Stimulated activated naive CD8-positive, alpha-beta T cell treated with anti-CD3 and anti-CD28 coated beads, Interleukin-15, amount 100 ng/mL, for 72 hours (primary cell): Measurements from ENCODE around the gene HPSE2.

Source experiments
- ATAC-seq: fragments of 150-1000 bp; cut with Tn5 transposase; 2 replicates; pipeline ENCODE4 v1.10.0; 2021; ENCODE audit warnings: mild to moderate bottlenecking, moderate library complexity
- DNase-seq, 2 donors: peaks; one replicate each; pipeline ENCODE4 v3.0.0; 2021 to 2022
- H3K27ac Mint-ChIP-seq, 2 donors: one replicate each; pipeline ENCODE4 v1.8.0; 2022; ENCODE audit warnings: mild to moderate bottlenecking in 2 of 2, mixed read lengths in 2 of 2, moderate library complexity in 2 of 2
- H3K27me3 Mint-ChIP-seq: one replicate; pipeline ENCODE4 v1.8.0; 2022; ENCODE audit warnings: mixed read lengths
- H3K4me1 Mint-ChIP-seq: one replicate; pipeline ENCODE4 v1.8.0; 2022; ENCODE audit warnings: mild to moderate bottlenecking, mixed read lengths
- H3K4me3 Mint-ChIP-seq, 2 donors: one replicate each; pipeline ENCODE4 v1.8.0; 2022; ENCODE audit warnings: mild to moderate bottlenecking in 2 of 2, mixed read lengths in 2 of 2, moderate library complexity in 1 of 2
- H3K9me3 Mint-ChIP-seq, 2 donors: one replicate each; pipeline ENCODE4 v1.8.0; 2022; ENCODE audit warnings: mixed read lengths in 2 of 2

The HPSE2 gene

DNA sequence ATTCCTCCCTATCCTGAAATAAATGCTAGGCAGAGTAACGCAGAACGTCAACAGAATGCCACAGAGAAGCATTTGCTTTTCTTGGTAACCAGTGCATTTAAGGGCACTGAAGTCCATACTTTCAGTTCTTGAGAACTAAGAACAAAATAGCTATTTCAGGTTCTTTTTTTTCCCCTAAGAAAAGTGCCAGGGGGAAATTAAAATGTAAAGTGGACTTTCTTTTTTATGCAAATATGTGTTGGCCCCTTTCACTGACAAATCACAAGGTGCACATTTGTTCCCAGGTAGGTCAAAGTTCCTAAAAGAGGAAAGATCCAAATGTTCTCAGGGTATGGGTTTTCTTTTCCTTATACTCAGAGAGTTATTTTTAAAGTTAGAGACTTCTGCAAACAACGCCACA is 151.5 kb downstream of the HPSE2 start:
- no peak overlapping the region for H3K27ac Mint-ChIP-seq
- no peaks in the 10 kb centered on the region for H3K4me1 Mint-ChIP-seq
- no peak overlapping the region for H3K4me3 Mint-ChIP-seq
- no peak for DNase-seq
- no peaks in the 10 kb centered on the region for H3K27me3 Mint-ChIP-seq
- peaks cover 4% of the 10 kb centered on the region in 2 donors for H3K9me3 Mint-ChIP-seq
- ATAC-seq, result no peak

DNA sequence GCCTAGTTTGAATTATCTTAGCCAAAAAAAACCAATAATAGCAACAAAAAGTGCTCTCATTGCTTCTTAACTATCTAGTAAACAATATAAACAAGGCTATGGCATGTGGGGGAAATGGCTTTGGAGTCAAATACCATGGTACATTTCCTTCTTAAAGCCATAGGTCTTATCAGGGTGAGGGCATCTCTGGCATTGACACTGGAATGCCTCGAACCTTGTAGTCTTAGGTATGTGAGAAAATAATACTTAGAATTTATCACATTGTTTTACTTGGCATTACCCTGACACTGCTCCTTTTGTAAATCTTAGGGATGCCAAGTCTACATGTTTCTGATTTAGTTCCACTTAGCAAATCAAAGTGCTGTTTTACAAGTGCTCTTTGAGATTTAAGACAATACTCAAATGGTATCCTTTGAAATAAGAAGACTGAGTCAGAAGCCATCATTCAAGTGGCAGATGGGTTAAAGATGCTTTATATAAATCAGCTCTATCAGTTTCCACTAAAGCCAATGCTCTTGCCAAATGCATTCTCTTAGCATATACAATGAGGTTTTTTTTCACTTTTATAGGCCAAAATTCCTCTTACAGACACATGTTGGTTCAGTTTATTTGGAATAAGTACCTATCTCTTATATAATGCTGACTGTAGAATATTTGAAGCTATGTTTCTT is 155.2 kb downstream of the HPSE2 start:
- Mint-ChIP-seq H3K9me3 (peaks cover 4 to 7% of the 10 kb centered on the region in 2 donors), H3K27ac (no peak overlapping the region), H3K4me3 (no peak overlapping the region), H3K27me3 (no peaks in the 10 kb centered on the region), H3K4me1 (no peaks in the 10 kb centered on the region)
- ATAC-seq, result no peak
- DNase-seq, result no peak

DNA sequence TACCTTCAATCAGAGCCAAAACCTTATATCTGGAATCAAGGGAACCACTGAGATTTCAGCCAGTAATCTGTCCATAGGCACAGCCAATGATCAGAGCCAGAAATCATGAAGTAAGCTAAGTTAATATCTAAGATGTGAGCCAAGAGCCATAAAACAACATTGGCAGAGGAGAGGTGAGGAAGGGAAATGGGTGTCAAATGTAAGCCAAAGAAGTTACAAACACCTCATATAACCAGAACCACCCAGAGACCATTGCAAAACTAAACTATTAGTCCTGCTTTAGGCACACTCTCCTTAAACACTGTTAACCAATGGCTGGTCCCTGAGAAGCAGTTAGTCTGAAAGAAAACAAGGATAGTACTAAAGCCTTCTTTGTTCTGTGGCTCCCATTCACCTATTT is 173.1 kb downstream of the HPSE2 start:
- no peaks in the 10 kb centered on the region for H3K4me1 Mint-ChIP-seq
- no peak overlapping the region for H3K4me3 Mint-ChIP-seq
- peaks cover 0 to 16% of the 10 kb centered on the region in 2 donors for H3K9me3 Mint-ChIP-seq
- no peaks in the 10 kb centered on the region for H3K27me3 Mint-ChIP-seq
- ATAC-seq, result no peak
- DNase-seq, result no peak
- H3K27ac Mint-ChIP-seq, result no peak overlapping the region

DNA sequence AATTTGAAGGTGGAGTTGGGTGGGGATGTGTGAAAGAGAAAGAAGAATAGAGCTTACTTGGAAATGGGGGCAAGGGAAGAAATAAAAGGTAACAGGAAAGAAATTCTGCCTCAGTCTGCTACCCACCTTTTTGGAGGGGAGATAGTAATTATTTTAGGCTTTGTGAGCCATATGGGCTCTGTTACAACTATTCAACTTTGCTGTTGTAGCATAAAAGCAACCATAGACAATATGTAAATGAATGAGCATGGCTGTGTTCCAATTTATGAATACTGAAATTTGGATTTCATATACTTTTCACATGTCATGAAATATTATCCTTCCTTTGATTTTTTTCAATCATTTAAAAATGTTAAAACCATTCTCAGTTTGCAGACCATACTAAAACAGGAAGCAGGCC is 176.9 kb downstream of the HPSE2 start:
- H3K4me1 Mint-ChIP-seq, result no peaks in the 10 kb centered on the region
- no peak overlapping the region for H3K4me3 Mint-ChIP-seq
- H3K9me3 Mint-ChIP-seq, result no peaks in the 10 kb centered on the region
- ATAC-seq (no peak), DNase-seq (no peak)
- no peaks in the 10 kb centered on the region for H3K27me3 Mint-ChIP-seq
- H3K27ac Mint-ChIP-seq, result no peak overlapping the region

DNA sequence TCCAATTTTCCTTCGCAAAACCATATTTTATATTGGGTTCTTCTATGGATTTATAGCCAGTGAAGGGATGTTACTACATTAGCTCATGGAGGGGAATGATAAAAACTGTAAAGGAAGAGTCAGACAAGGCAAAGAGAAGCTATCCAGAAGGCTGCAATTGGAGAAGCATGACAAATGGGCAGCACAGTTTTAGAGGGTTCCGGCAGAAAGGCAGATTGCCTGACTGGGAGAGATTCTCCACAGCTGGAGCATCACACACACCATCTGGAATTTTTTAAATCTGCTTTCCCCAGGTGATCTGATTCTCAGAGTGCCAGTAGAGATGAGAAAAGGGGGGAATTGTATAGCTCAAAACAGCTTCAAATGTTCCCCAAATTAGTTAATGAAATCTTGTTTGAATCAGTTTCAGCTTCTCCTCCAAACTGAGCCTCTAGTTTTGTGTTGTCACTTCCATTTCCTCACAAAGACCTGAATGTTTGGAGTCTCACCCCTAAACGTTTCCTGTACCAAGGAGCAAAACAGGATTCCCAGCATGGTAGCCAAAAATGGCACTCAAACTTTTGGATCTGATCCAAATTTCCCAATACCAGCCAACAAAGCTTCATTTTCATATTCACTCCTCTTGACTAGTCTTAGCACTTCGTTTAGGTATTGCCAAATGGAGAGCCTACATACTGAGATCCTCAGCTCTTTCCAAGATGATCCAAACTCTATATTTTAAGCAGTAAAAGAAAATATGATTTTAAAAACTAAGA is 177.5 kb downstream of the HPSE2 start:
- H3K9me3 Mint-ChIP-seq, result no peaks in the 10 kb centered on the region
- ATAC-seq, result no peak
- no peak overlapping the region for H3K4me3 Mint-ChIP-seq
- H3K27me3 Mint-ChIP-seq, result no peaks in the 10 kb centered on the region
- no peak for DNase-seq
- no peak overlapping the region for H3K27ac Mint-ChIP-seq
- H3K4me1 Mint-ChIP-seq, result no peaks in the 10 kb centered on the region

DNA sequence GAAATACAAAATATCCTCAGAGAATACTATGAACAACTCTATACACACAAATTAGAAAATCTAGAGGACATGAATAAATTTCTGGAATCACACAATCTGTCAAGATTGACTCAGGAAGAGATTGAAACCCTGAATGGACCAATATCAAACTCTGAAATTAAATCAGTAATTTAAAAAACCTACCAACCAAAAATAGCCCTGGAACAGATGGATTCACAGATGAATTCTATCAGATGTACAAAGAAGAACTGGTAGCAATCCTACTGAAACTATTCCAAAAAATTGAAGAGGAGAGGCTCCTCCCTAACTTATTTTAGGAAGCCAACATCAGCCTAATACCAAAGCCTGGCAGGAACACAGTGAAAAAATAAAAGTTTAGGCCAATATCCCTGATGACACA is 190.0 kb downstream of the HPSE2 start:
- DNase-seq, result no peak
- no peak overlapping the region for H3K27ac Mint-ChIP-seq
- no peak overlapping the region for H3K4me3 Mint-ChIP-seq
- ATAC-seq, result no peak
- H3K4me1 Mint-ChIP-seq, result no peaks in the 10 kb centered on the region
- H3K9me3 Mint-ChIP-seq, result peaks cover 7 to 25% of the 10 kb centered on the region in 2 donors
- no peaks in the 10 kb centered on the region for H3K27me3 Mint-ChIP-seq

DNA sequence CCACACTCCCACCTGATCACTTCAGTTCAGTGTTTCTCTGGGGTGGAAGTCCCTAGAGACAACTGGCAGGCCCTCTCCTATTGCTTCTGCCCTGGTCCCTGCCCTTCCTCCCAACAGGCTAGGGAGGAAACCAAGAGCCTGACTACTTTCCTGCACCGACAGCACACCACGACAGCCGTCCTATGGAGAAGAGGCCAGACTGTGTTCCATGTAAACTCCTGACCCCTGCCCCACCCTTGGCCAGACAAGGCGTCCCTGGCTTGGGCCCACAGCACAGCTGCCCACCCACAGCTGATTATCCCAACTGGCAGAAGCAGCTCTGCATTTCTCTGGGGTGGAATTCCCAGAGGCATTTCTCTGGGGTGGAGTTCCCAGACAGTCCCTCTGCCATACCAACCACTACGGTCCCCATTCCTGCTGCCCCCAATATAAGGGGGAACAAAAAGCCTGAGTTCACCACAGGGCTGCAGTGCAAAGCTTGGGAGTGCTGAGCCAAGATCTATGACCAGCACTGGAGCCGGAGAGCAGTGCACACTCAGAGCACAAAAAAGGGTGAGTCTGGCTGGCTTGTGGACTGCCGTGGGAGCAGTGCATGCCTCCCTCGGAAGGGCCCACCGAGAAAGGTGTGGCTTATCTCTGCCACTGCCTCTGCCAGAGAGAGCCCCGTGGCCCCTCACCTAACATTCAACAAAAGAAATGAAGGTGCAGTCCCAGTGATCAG is 193.4 kb downstream of the HPSE2 start:
- Mint-ChIP-seq H3K27me3 (no peaks in the 10 kb centered on the region), H3K27ac (no peak overlapping the region), H3K4me1 (no peaks in the 10 kb centered on the region), H3K9me3 (peaks cover 7 to 25% of the 10 kb centered on the region in 2 donors), H3K4me3 (no peak overlapping the region)
- ATAC-seq (no peak), DNase-seq (no peak)

DNA sequence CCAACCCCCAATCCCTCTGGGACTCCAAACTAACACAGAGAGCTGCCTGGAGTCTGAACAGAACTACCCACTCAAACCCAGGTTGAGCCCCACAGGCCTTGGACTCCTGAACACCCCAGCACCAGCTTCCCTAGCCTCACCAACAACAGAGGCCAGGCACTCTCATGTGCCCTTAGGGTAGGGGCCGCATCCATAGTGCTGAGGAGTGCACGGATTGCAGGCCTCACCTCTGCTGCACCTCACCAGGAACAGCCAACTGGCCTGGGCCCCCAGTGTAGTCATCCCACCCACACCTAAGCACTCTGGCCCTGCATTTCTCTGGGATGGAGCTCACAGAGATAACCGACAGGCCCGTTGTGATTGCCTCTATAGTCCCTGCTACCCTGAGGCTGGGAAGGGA is 194.2 kb downstream of the HPSE2 start:
- peaks cover 7 to 25% of the 10 kb centered on the region in 2 donors for H3K9me3 Mint-ChIP-seq
- ATAC-seq (peak; percentile 33), DNase-seq (no peak)
- H3K4me3 Mint-ChIP-seq, result no peak overlapping the region
- H3K4me1 Mint-ChIP-seq, result no peaks in the 10 kb centered on the region
- H3K27ac Mint-ChIP-seq, result no peak overlapping the region
- H3K27me3 Mint-ChIP-seq, result no peaks in the 10 kb centered on the region

DNA sequence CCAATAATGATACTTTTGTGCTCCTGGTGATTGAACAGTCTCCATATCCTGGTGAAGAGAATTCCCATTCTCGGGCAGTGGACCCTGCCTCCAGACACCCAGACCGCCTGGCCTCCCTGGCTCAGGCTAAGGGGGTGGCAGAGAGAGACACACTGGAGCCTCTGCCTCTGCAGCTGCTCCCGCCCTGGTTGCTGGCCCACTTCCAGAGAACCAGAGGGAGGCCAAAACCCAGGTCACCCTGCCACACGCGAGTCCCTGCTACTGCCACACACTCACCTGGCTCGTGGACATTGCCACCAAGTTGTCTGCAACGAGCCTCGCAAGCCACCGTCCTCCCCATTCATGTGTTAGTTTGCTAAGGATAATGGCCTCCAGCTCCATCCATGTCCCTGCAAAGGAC is 221.8 kb downstream of the HPSE2 start:
- ATAC-seq (no peak), DNase-seq (no peak)
- no peak overlapping the region for H3K27ac Mint-ChIP-seq
- no peak overlapping the region for H3K4me3 Mint-ChIP-seq
- H3K9me3 Mint-ChIP-seq, result peaks cover 0 to 6% of the 10 kb centered on the region in 2 donors
- no peaks in the 10 kb centered on the region for H3K4me1 Mint-ChIP-seq
- H3K27me3 Mint-ChIP-seq, result no peaks in the 10 kb centered on the region

DNA sequence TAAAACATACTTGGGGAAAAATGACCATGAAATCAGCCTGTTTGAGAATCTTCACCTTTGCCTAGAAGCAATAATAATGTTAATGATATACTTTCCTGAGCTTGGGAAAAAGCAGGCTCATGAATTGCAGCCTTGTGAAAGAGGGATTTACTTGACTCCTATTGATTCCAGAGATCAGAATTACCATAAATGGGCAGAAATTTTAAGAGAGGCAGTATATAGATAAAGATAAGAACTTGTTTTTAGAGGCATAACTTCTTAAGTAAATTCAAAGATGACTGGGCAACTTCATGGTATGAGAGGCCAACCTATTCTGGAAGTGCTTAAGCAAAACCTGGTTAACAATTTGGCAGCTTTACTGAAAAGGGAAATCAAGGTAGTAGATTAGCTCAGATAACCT is 225.4 kb downstream of the HPSE2 start:
- peaks cover 9 to 23% of the 10 kb centered on the region in 2 donors for H3K9me3 Mint-ChIP-seq
- H3K27me3 Mint-ChIP-seq, result no peaks in the 10 kb centered on the region
- H3K4me3 Mint-ChIP-seq, result no peak overlapping the region
- H3K4me1 Mint-ChIP-seq, result no peaks in the 10 kb centered on the region
- DNase-seq, result no peak
- H3K27ac Mint-ChIP-seq, result no peak overlapping the region
- no peak for ATAC-seq

DNA sequence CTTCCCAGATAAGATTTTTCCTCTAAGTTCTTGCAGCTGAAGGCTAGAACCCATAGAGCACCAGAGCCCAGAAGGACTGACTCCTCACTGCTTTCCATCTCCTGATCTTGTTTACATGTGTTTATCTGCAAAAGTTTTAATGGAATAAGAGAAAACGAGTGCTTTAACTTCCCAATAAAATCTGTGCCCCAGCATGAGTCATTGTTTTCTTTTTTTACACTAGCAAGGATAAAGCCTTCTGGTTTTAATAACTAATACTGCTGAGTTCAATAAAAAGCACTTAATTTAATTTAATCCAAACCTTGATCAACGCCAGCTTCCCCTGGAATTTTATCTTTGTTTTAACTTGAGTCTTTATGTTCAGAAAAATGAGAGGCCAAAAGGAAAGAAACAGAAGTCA is 227.6 kb downstream of the HPSE2 start:
- no peaks in the 10 kb centered on the region for H3K4me1 Mint-ChIP-seq
- no peak for DNase-seq

DNA sequence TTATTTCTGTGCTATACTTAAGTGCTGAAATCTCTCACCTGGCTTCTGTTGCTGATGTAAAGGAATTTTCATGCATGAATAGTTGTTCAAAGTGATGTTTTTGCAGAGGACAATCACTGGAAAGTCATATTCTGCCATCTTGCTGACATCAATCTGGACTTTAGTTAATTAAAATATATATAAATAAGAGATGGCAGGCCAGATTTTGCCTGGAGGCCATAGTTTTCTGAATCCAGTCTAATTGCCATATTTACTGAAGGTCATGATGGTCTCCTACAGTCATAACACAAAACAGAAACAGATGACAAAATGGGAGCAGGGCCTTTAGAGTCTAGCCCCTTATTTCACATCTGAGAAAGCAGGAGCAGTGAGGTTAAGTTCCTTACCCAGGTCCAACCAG is 228.2 kb downstream of the HPSE2 start:
- ATAC-seq, result no peak

More for the DNA sequence above, 227.6 kb downstream of the HPSE2 start:
- no peak for ATAC-seq
- no peaks in the 10 kb centered on the region for H3K27me3 Mint-ChIP-seq
- H3K27ac Mint-ChIP-seq, result no peak overlapping the region
- peaks cover 22 to 23% of the 10 kb centered on the region in 2 donors for H3K9me3 Mint-ChIP-seq
- no peak overlapping the region for H3K4me3 Mint-ChIP-seq

DNA sequence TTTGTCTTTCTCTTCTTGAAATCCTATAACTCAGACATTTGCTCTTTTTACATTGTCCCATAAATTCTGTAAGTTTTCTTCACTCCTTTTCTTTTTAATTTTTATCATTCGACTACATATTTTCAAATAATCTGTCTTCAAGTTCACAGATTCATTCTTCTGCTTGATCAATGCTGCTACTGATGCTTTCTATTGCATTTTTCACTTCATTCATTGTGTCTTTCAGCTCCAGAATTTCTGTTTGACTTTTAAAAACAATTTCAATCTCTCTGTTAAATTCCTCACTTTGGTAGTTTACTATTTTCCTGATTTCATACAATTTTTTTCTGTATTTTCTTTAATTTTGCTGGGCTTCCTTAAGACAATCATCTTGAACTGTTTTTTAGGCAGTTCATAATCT is 230.4 kb downstream of the HPSE2 start:
- Mint-ChIP-seq H3K27ac (no peak overlapping the region), H3K4me1 (no peaks in the 10 kb centered on the region), H3K27me3 (no peaks in the 10 kb centered on the region), H3K9me3 (peaks cover 23 to 26% of the 10 kb centered on the region in 2 donors), H3K4me3 (no peak overlapping the region)
- DNase-seq (no peak), ATAC-seq (no peak)

More for the DNA sequence above, 228.2 kb downstream of the HPSE2 start:
- Mint-ChIP-seq H3K27ac (no peak overlapping the region), H3K4me3 (no peak overlapping the region), H3K4me1 (no peaks in the 10 kb centered on the region), H3K9me3 (peaks cover 23 to 26% of the 10 kb centered on the region in 2 donors), H3K27me3 (no peaks in the 10 kb centered on the region)
- no peak for DNase-seq

DNA sequence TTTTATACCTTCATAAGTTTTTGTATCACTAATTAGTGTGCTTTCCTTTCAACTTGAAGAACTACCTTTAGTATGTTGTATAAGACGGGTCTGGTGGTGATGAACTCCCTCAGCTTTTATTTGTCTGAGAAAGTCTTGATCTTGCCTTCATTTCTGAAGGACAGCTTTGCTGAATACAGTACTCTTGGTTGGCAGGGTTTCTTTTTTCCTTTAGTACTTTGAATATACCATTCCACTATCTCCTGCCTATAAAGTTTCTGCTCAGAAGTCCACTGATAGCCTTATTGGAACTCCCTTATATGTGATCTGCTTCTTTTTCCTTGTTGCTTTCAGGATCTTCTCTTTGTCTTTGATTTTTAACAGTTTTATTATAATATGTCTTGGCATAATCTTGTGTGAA is 230.9 kb downstream of the HPSE2 start:
- Mint-ChIP-seq H3K4me1 (no peaks in the 10 kb centered on the region), H3K4me3 (no peak overlapping the region), H3K27ac (no peak overlapping the region), H3K27me3 (no peaks in the 10 kb centered on the region), H3K9me3 (peaks cover 23 to 26% of the 10 kb centered on the region in 2 donors)
- ATAC-seq (no peak), DNase-seq (no peak)

DNA sequence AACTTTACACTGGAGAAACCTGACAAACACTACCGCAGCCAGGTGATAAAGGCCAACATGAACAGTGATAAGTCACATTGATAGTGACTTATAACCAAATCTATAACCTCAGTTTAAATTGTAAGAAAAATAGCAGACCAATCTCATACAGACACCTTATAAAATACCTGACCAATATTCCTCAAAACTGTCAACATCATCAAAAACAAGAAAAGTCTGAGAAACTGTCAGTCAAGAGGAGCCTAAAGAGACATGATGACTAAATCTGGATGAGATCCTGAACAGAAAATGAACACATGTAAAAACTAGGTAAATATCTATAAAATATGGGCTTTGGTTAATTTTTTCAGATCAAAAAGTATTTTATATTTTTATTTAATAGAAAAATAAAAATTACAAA is 233.3 kb downstream of the HPSE2 start:
- H3K4me1 Mint-ChIP-seq, result no peaks in the 10 kb centered on the region
- DNase-seq (no peak), ATAC-seq (no peak)
- H3K9me3 Mint-ChIP-seq, result peaks cover 22 to 26% of the 10 kb centered on the region in 2 donors
- H3K27ac Mint-ChIP-seq, result no peak overlapping the region
- H3K27me3 Mint-ChIP-seq, result no peaks in the 10 kb centered on the region
- no peak overlapping the region for H3K4me3 Mint-ChIP-seq

DNA sequence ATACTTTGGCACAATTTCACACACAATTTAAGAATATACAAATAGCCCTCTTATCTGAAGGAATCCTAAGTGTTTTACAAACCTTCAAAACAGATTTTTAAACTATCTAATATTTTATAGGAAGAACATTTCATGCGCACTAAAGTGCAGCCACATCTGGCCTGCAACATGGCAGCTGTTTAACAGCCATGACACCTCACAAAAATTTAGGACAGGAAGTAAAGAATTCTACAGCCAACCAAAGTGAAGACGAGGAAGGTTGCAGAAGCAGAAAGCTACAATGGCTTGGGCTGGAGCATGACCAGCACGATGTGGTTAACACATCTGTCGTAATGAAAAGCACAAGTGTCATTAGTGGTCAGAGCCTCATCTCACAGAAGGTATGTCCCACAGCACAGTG is 238.1 kb downstream of the HPSE2 start:
- no peak for ATAC-seq

More for the DNA sequence above, 238.1 kb downstream of the HPSE2 start:
- Mint-ChIP-seq H3K4me1 (no peaks in the 10 kb centered on the region), H3K27me3 (no peaks in the 10 kb centered on the region), H3K4me3 (no peak overlapping the region), H3K27ac (no peak overlapping the region), H3K9me3 (no peaks in the 10 kb centered on the region)
- DNase-seq, result no peak
